ENCODE data around the gene S100A14. TPM values are rescaled to one million over a fixed set of nuclear protein-coding genes. Genes with fewer than 3 reads are reported as not detected.
A peak's percentile ranks its signal among the peaks of the same experiment; 100 is the strongest.

The S100A14 gene
- total RNA-seq, 1 experiment from 2014 or later: 0.63 TPM

GRCh38 chr1:153608089-153608682 lies 7.9 kb downstream of the S100A14 start:
- H3K79me2 ChIP-seq (ENCODE audit: insufficient read depth, low read length): no peaks in the 10 kb centered on the region
- DNase-seq: no peak
- 0 out of 5 replicates have a peak overlapping the region, but pooled peaks of 1 of the 2 experiments have one; percentile 23 for H3K4me3 Mint-ChIP-seq

More at GRCh38 chr1:153608089-153608682, 7.9 kb downstream of the S100A14 start:
- H2BK5ac ChIP-seq (ENCODE audit: insufficient read length, low read length): no peak overlapping the region
- TF ChIP-seq CTCF (conservative IDR thresholded peaks at IDR 0.05): no peak
- H3K27me3 Mint-ChIP-seq (ENCODE audit: low read depth): peaks cover 2% of the 10 kb centered on the region
- H3K9ac ChIP-seq (ENCODE audit: extremely low read depth, insufficient read length, low read length): no peak overlapping the region
- H3T11ph ChIP-seq (ENCODE audit: low read length): no peak overlapping the region
- peaks cover 3% of the 10 kb centered on the region for H3K23me2 ChIP-seq (ENCODE audit: insufficient read length, low read depth, low read length, poor library complexity, severe bottlenecking)
- no CpG with 5 or more reads among the region's 7 CpGs for WGBS (ENCODE audit: extremely low coverage, insufficient read length, low lambda C conversion rate)
- H3K27ac ChIP-seq (ENCODE audit: insufficient read length, low read depth, low read length): no peak overlapping the region
- no peak overlapping the region for H2AFZ ChIP-seq (ENCODE audit: low read length)
- H2AK5ac ChIP-seq (ENCODE audit: insufficient read length, low read length): no peak overlapping the region
- H3K4me1 ChIP-seq (ENCODE audit: insufficient read depth, low read length): peaks cover 9% of the 10 kb centered on the region; the same call in 1 of the 2 replicates
- no peak overlapping the region for H3K56ac ChIP-seq (ENCODE audit: insufficient read length, low read depth, low read length)
- H3K18ac ChIP-seq (ENCODE audit: insufficient read length, low read depth, low read length): peak overlapping the region; percentile 27
- peak overlapping the region in 1 of 3 experiments; percentile 78; a peak in 1 of 7 replicates for H3K27ac Mint-ChIP-seq
- no peak overlapping the region for H2BK20ac ChIP-seq (ENCODE audit: low read depth, low read length, poor library complexity, severe bottlenecking)
- H3K9me3 ChIP-seq (ENCODE audit: control insufficient read depth, low read depth, low read length): no peaks in the 10 kb centered on the region
- H3K9me3 Mint-ChIP-seq: no peaks in the 10 kb centered on the region
- no peaks in the 10 kb centered on the region for H4K20me1 ChIP-seq (ENCODE audit: control insufficient read depth, insufficient read depth, insufficient read length)
- no peak overlapping the region for H3K4ac ChIP-seq (ENCODE audit: low read depth, low read length)
- no peak overlapping the region for H3K4me2 ChIP-seq (ENCODE audit: insufficient read depth, insufficient read length, low read length)
- no peaks in the 10 kb centered on the region for H3K27me3 ChIP-seq (ENCODE audit: insufficient read depth, low read length)
- H3K36me3 Mint-ChIP-seq (ENCODE audit: insufficient read depth in 1 of 3, low read depth in 3 of 3): peaks cover 0 to 6% (median 4%) of the 10 kb centered on the region in 3 experiments; a peak in 3 of 7 replicates
- no peak overlapping the region for H4K8ac ChIP-seq (replicated peaks; ENCODE audit: insufficient read length, low read depth, low read length)
- no peak overlapping the region for H2BK12ac ChIP-seq (ENCODE audit: insufficient read length, low read depth, low read length)
- H3K14ac ChIP-seq (ENCODE audit: insufficient read depth, low read length): peak overlapping the region; percentile 45; the same call in 1 of the 2 replicates
- no peak overlapping the region for H4K5ac ChIP-seq (ENCODE audit: insufficient read length, low read depth, low read length)
- H3K23ac ChIP-seq (ENCODE audit: insufficient read length, low read depth, low read length): no peak overlapping the region
- no peak overlapping the region for H2BK120ac ChIP-seq (ENCODE audit: low read depth, low read length, poor library complexity, severe bottlenecking)
- no peaks in the 10 kb centered on the region for H3K79me1 ChIP-seq (ENCODE audit: insufficient read depth, low read depth, low read length, poor library complexity, severe bottlenecking)
- H4K91ac ChIP-seq (ENCODE audit: insufficient read length, low read depth, low read length): no peak overlapping the region
- peaks cover 34 to 44% of the 10 kb centered on the region in 2 experiments for H3K4me1 Mint-ChIP-seq
- H2BK15ac ChIP-seq (ENCODE audit: low read depth, low read length): no peak overlapping the region
